IMR-90 (cell line): ENCODE measurements around the gene SOX9. TPM values are rescaled to one million over a fixed set of nuclear protein-coding genes. Genes with fewer than 3 reads are reported as not detected.

ENCODE experiments used
- ATAC-seq: fragments of 200-7000 bp; cut with Tn5 transposase; 2 replicates; pipeline ENCODE4 v1.9.1; 2020; ENCODE audit warnings: low read depth, mild to moderate bottlenecking, moderate library complexity
- BruUV-seq: library from RNA; stranded (reverse); fragments of 400-500 nt; replicated peaks from 2 replicates; lab custom pipeline; 2021; lab: Mats Ljungman, UMichigan
- CTCF ChIA-PET: fragments of 300-600 bp; formaldehyde crosslinking; extraction: SDS; loops from one replicate; lab custom pipeline; 2021; ENCODE audit warnings: antibody characterized with exemption; lab: Yijun Ruan, JAX
- POLR2A ChIA-PET: fragments of 300-600 bp; sonication (Branson Sonifier 250); formaldehyde crosslinking; loops from one replicate; lab custom pipeline; 2022; ENCODE audit warnings: antibody characterized with exemption; ENCODE audit not compliant: unreplicated experiment; lab: Charles Lee
- DNase-seq: peaks from one replicate; pipeline ENCODE4 v3.0.0; 2013
- H2AFZ ChIP-seq: replicated peaks from 2 replicates; pipeline ENCODE3; 2013; ENCODE audit warnings: low read length, mild to moderate bottlenecking; ENCODE audit not compliant: poor library complexity
- H2AK5ac ChIP-seq: 2 replicates; pipeline ENCODE4 v1.6.1; 2013; ENCODE audit warnings: low read depth, low read length, inconsistent platforms
- H2AK9ac ChIP-seq: replicated peaks from 2 replicates; pipeline ENCODE3; 2013; ENCODE audit warnings: mild to moderate bottlenecking, low read depth, low read length, moderate library complexity; ENCODE audit not compliant: poor library complexity
- H2BK120ac ChIP-seq: 2 replicates; pipeline ENCODE4 v1.6.1; 2013; ENCODE audit warnings: low read depth, low read length, inconsistent platforms
- H2BK15ac ChIP-seq: 3 replicates; pipeline ENCODE4 v1.6.1; 2013; ENCODE audit warnings: low read depth, low read length, inconsistent platforms
- H2BK20ac ChIP-seq: 2 replicates; pipeline ENCODE4 v1.6.1; 2013; ENCODE audit warnings: low read depth, mild to moderate bottlenecking, inconsistent platforms, low read length, moderate library complexity
- H2BK5ac ChIP-seq: 2 replicates; pipeline ENCODE4 v1.6.1; 2013; ENCODE audit warnings: mild to moderate bottlenecking, low read depth, low read length, inconsistent platforms; ENCODE audit not compliant: poor library complexity, severe bottlenecking
- H3K14ac ChIP-seq: replicated peaks from 2 replicates; pipeline ENCODE4 v1.6.1; 2013; ENCODE audit warnings: low read depth, low read length, inconsistent platforms
- H3K18ac ChIP-seq: 2 replicates; pipeline ENCODE4 v1.6.1; 2013; ENCODE audit warnings: low read depth, low read length, control low read depth
- H3K23ac ChIP-seq: 2 replicates; pipeline ENCODE4 v1.6.1; 2013; ENCODE audit warnings: low read depth, low read length, inconsistent platforms
- H3K27ac ChIP-seq: 2 replicates; pipeline ENCODE4 v1.5.1; 2013; ENCODE audit warnings: mild to moderate bottlenecking, control low read depth, low read length; ENCODE audit not compliant: insufficient read depth
- H3K27me3 ChIP-seq: 2 replicates; pipeline ENCODE4 v1.6.1; 2013; ENCODE audit warnings: low read length; ENCODE audit not compliant: control insufficient read depth, insufficient read depth
- H3K36me3 ChIP-seq: 2 replicates; pipeline ENCODE4 v1.6.1; 2013; ENCODE audit warnings: low read length, mixed read lengths; ENCODE audit not compliant: control insufficient read depth, insufficient read depth
- H3K4ac ChIP-seq: 2 replicates; pipeline ENCODE4 v1.6.1; 2013; ENCODE audit warnings: low read depth, low read length, inconsistent platforms
- H3K4me1 ChIP-seq: 2 replicates; pipeline ENCODE4 v1.6.1; 2013; ENCODE audit warnings: low read length, mixed read lengths; ENCODE audit not compliant: control insufficient read depth, insufficient read depth
- H3K4me2 ChIP-seq: 2 replicates; pipeline ENCODE4 v1.6.1; 2013; ENCODE audit warnings: low read depth, mild to moderate bottlenecking, control low read depth, low read length, moderate library complexity
- H3K4me3 ChIP-seq: 2 replicates; pipeline ENCODE4 v1.5.1; 2013; ENCODE audit warnings: low read depth, mild to moderate bottlenecking, control low read depth, low read length, moderate library complexity; ENCODE audit not compliant: insufficient read depth
- H3K56ac ChIP-seq: 2 replicates; pipeline ENCODE4 v1.6.1; 2013; ENCODE audit warnings: low read length, inconsistent platforms; ENCODE audit not compliant: insufficient read depth; ENCODE audit errors: extremely low read depth
- H3K79me1 ChIP-seq, 2 experiments: 2 replicates each; pipeline ENCODE4 v1.6.1; 2013; ENCODE audit warnings: low read length in 2 of 2, inconsistent platforms in 1 of 2, low read depth in 1 of 2
- H3K9ac ChIP-seq: 2 replicates; pipeline ENCODE4 v1.6.1; 2013; ENCODE audit warnings: low read depth, low read length, control low read depth
- H3K9me1 ChIP-seq: 2 replicates; pipeline ENCODE4 v1.6.1; 2013; ENCODE audit warnings: low read length, inconsistent platforms; ENCODE audit not compliant: insufficient read depth
- H3K9me3 ChIP-seq: 2 replicates; pipeline ENCODE4 v1.6.1; 2013; ENCODE audit warnings: low read length; ENCODE audit not compliant: control insufficient read depth, insufficient read depth
- H4K20me1 ChIP-seq: 2 replicates; pipeline ENCODE4 v1.6.1; 2013; ENCODE audit warnings: low read length, inconsistent platforms; ENCODE audit not compliant: insufficient read depth
- H4K5ac ChIP-seq: 2 replicates; pipeline ENCODE4 v1.6.1; 2013; ENCODE audit warnings: mild to moderate bottlenecking, low read depth, low read length, control low read depth
- H4K8ac ChIP-seq, 2 experiments: 2 replicates each; pipeline ENCODE4 v1.6.1; 2013; ENCODE audit warnings: low read depth in 2 of 2, low read length in 2 of 2, control low read depth in 1 of 2, inconsistent platforms in 1 of 2
- H4K91ac ChIP-seq: 2 replicates; pipeline ENCODE4 v1.6.1; 2013; ENCODE audit warnings: low read depth, low read length, inconsistent platforms; ENCODE audit not compliant: insufficient read depth
- BHLHE40 ChIP-seq: fragments of 150-350 bp; IDR thresholded peaks from 2 replicates; pipeline ENCODE4 v1.6.1; 2016; ENCODE audit warnings: mild to moderate bottlenecking, low read depth, low read length
- CTCF ChIP-seq: conservative IDR thresholded peaks from 2 replicates; pipeline ENCODE4 v1.5.1; 2012; ENCODE audit warnings: mild to moderate bottlenecking, low read depth, low read length, improper control_type of control experiment
- ELK1 ChIP-seq: fragments of 150-350 bp; IDR thresholded peaks from 2 replicates; pipeline ENCODE4 v1.6.1; 2016; ENCODE audit warnings: low read depth, mild to moderate bottlenecking, low read length, moderate library complexity, borderline replicate concordance
- FOS ChIP-seq: fragments of 150-350 bp; IDR thresholded peaks from 2 replicates; pipeline ENCODE4 v1.6.1; 2016; ENCODE audit warnings: low read depth, low read length
- MAFK ChIP-seq: IDR thresholded peaks from 2 replicates; pipeline ENCODE4 v1.6.1; 2012; ENCODE audit warnings: low read depth, low read length, improper control_type of control experiment
- MAZ ChIP-seq: IDR thresholded peaks from 2 replicates; pipeline ENCODE4 v1.6.1; 2012; ENCODE audit warnings: low read depth, mild to moderate bottlenecking, low read length, improper control_type of control experiment, moderate library complexity, borderline replicate concordance
- MXI1 ChIP-seq: IDR thresholded peaks from 2 replicates; pipeline ENCODE4 v1.6.1; 2012; ENCODE audit warnings: low read depth, mild to moderate bottlenecking, low read length, moderate library complexity, borderline replicate concordance
- NFE2L2 ChIP-seq: fragments of 150-350 bp; IDR thresholded peaks from 2 replicates; pipeline ENCODE4 v1.6.1; 2016; ENCODE audit warnings: low read depth, mild to moderate bottlenecking, low read length
- POLR2A ChIP-seq: IDR thresholded peaks from 2 replicates; pipeline ENCODE4 v1.6.1; 2012; ENCODE audit warnings: mild to moderate bottlenecking, low read depth, low read length
- RAD21 ChIP-seq: IDR thresholded peaks from 2 replicates; pipeline ENCODE4 v1.6.1; 2012; ENCODE audit warnings: low read length, improper control_type of control experiment
- RCOR1 ChIP-seq: IDR thresholded peaks from 2 replicates; pipeline ENCODE4 v1.6.1; 2012; ENCODE audit warnings: mild to moderate bottlenecking, low read length, improper control_type of control experiment; ENCODE audit not compliant: insufficient replicate concordance
- SMC3 ChIP-seq: fragments of 150-350 bp; IDR thresholded peaks from 2 replicates; pipeline ENCODE4 v1.6.1; 2016; ENCODE audit warnings: low read depth, mild to moderate bottlenecking, antibody characterized with exemption, low read length, moderate library complexity
- USF2 ChIP-seq: fragments of 150-350 bp; IDR thresholded peaks from 2 replicates; pipeline ENCODE4 v1.6.1; 2017; ENCODE audit warnings: mild to moderate bottlenecking, antibody characterized with exemption, low read length, low read depth
- whole genome bisulfite sequencing, 2 experiments: methylation state at CpG; one replicate each; pipeline versions ENCODE4 v1.1.5 to v1.1.7; 2013; ENCODE audit warnings: missing lambda C conversion rate in 2 of 2; ENCODE audit not compliant: insufficient read length in 1 of 2; ENCODE audit errors: extremely low coverage in 2 of 2; 5-methylcytosine and 5-hydroxymethylcytosine counted together
- dilution Hi-C: fragments of 300-500 bp; cut with HindIII; formaldehyde crosslinking; loops from one replicate; pipeline ENCODE4 v1.14.3; 2018; ENCODE audit warnings: low sequenced_read_pairs; ENCODE audit not compliant: unreplicated experiment
- in situ Hi-C: fragments of 300-500 bp; cut with MboI; formaldehyde crosslinking; loops from 3 replicates; pipeline ENCODE4 v1.14.3; 2019; ENCODE audit warnings: low sequenced_read_pairs, inconsistent platforms, mixed read lengths
- intact Hi-C: fragments of 100-400 bp; cut with micrococcal nuclease; formaldehyde crosslinking; loops from 2 replicates; pipeline ENCODE4 v1.10.0; 2022
- polyA plus RNA-seq, 3 experiments: library from polyadenylated mRNA; depleted of rRNA; stranded (reverse); fragments of >200 nt; gene quantifications; 2 replicates each; pipeline ENCODE4 v1.2.3, GENCODE V29; 2012; ENCODE audit warnings: low replicate concordance in 1 of 3
- total RNA-seq: library from RNA; depleted of rRNA; stranded (reverse); fragments of >200 nt; gene quantifications from 2 replicates; pipeline ENCODE4 v1.2.3, GENCODE V29; 2012

Gene SOX9
- total and polyA plus RNA-seq, 2 of the 4 experiments (the other 2 are of a cell fraction), result 4.1 to 12.7 TPM

- no peak overlapping the region for H3K14ac ChIP-seq
- no peaks in the 10 kb centered on the region for H3K9me3 ChIP-seq
- dilution Hi-C loops, result no loop called here
- intact Hi-C loops, result loop anchor here (1.0 to 5.0 kb wide), 6 partner anchors 159 to 1481 kb away; no protein-coding TSS in a partner anchor
- 17% methylated on average over 14 of the region's 51 CpGs; no CpG with 5 or more reads in 1 of the 2 experiments for WGBS, 2 experiments
- peaks cover 11% of the 10 kb centered on the region; the same call in 1 of the 2 replicates for H3K27me3 ChIP-seq
- peaks cover 5% of the 10 kb centered on the region; the same call in 1 of the 2 replicates for H4K20me1 ChIP-seq
- H2AK5ac ChIP-seq, result no peak overlapping the region
- H3K4me1 ChIP-seq, result peaks cover 6% of the 10 kb centered on the region
- BruUV-seq, result no TSS peak
- H4K91ac ChIP-seq, result no peak overlapping the region
- H4K8ac ChIP-seq, result peak overlapping the region in 1 of 2 experiments; percentile 2; a peak in 1 of 4 replicates
- no peak overlapping the region for H2BK20ac ChIP-seq
- H3K18ac ChIP-seq, result no peak overlapping the region
- POLR2A ChIA-PET, result interaction anchor here (0.5 kb wide), 1 partner anchor 1211 kb away, joined by 12 read pairs; no protein-coding TSS in a partner anchor
- CTCF ChIA-PET, result interaction anchor here (1.2 to 1.3 kb wide), 2 partner anchors 645 to 1351 kb away, joined by 3 to 5 read pairs; no protein-coding TSS in a partner anchor
- H3K79me1 ChIP-seq, result peaks cover 0 to 7% of the 10 kb centered on the region in 2 experiments; a peak in 2 of 4 replicates
- no peak overlapping the region for H2BK15ac ChIP-seq
- H3K9me1 ChIP-seq, result no peaks in the 10 kb centered on the region
- in situ Hi-C loops, result loop anchor here (10.0 kb wide), 3 partner anchors 653 to 1353 kb away; no protein-coding TSS in a partner anchor
- peak overlapping the region; percentile 30; the same call in 1 of the 2 replicates for H3K9ac ChIP-seq
- no peak overlapping the region; the same call in 1 of the 2 replicates for H3K27ac ChIP-seq
- H3K23ac ChIP-seq, result peak overlapping the region; percentile 70
- DNase-seq (no peak), ATAC-seq (no peak)
- peak overlapping the region; percentile 47 for H3K4me3 ChIP-seq
- no peak overlapping the region for H3K56ac ChIP-seq
- 0 out of 2 replicates have a peak overlapping the region, but pooled peaks have one; percentile 41 for H2BK120ac ChIP-seq
- peak overlapping the region; percentile 89 for H2AFZ ChIP-seq
- H3K4me2 ChIP-seq, result peak overlapping the region; percentile 91
- H4K5ac ChIP-seq, result no peak overlapping the region
- H2AK9ac ChIP-seq, result peak overlapping the region; percentile 67
- no peak overlapping the region for H2BK5ac ChIP-seq
- peaks cover 2% of the 10 kb centered on the region; the same call in 1 of the 2 replicates for H3K36me3 ChIP-seq
- peak overlapping the region; percentile 12; the same call in 1 of the 2 replicates for H3K4ac ChIP-seq
- TF ChIP-seq RCOR1, result no peak
- TF ChIP-seq FOS, result no peak
- TF ChIP-seq SMC3, result no peak
- TF ChIP-seq ELK1, result no peak
- TF ChIP-seq BHLHE40, result no peak
- no peak for TF ChIP-seq MAFK
- TF ChIP-seq POLR2A, result no peak
- TF ChIP-seq RAD21, result no peak
- TF ChIP-seq MAZ, result no peak
- no peak for TF ChIP-seq MXI1
- TF ChIP-seq CTCF, result no peak
- TF ChIP-seq NFE2L2, result no peak
- TF ChIP-seq USF2, result no peak
Observed at GRCh38 chr17:72117535-72118334, 3.1 kb upstream of the SOX9 start.
